Trophoblast cell (in vitro differentiated cells and primary cell): ENCODE data around the gene NRG2.
A peak's percentile ranks its signal among the peaks of the same experiment; 100 is the strongest.

Source experiments
- DNase-seq, 2 donors: peaks; one replicate each; pipeline ENCODE4 v3.0.0-alpha.2; 2016
- H2AFZ ChIP-seq: 2 replicates; pipeline ENCODE4 v1.6.1; 2013; ENCODE audit warnings: low read length, moderate library complexity, mild to moderate bottlenecking; ENCODE audit not compliant: insufficient read depth, poor library complexity
- H2AK5ac ChIP-seq: 2 replicates; pipeline ENCODE4 v1.6.1; 2013; ENCODE audit warnings: mild to moderate bottlenecking, low read length
- H2BK120ac ChIP-seq: 2 replicates; pipeline ENCODE4 v1.6.1; 2013; ENCODE audit warnings: low read length, mild to moderate bottlenecking, moderate library complexity; ENCODE audit not compliant: insufficient read depth, poor library complexity
- H2BK12ac ChIP-seq: 2 replicates; pipeline ENCODE4 v1.6.1; 2013; ENCODE audit warnings: mild to moderate bottlenecking, low read length, moderate library complexity
- H2BK5ac ChIP-seq: 2 replicates; pipeline ENCODE4 v1.6.1; 2013; ENCODE audit warnings: low read length, low read depth, moderate library complexity, mild to moderate bottlenecking; ENCODE audit not compliant: poor library complexity
- H3K14ac ChIP-seq: 2 replicates; pipeline ENCODE4 v1.6.1; 2013; ENCODE audit warnings: mild to moderate bottlenecking, low read length
- H3K18ac ChIP-seq: 2 replicates; pipeline ENCODE4 v1.6.1; 2013; ENCODE audit warnings: mild to moderate bottlenecking, low read length
- H3K23ac ChIP-seq: 2 replicates; pipeline ENCODE4 v1.6.1; 2013; ENCODE audit warnings: low read length
- H3K27ac ChIP-seq: 2 replicates; pipeline ENCODE4 v1.5.1; 2013; ENCODE audit warnings: low read depth, mild to moderate bottlenecking, inconsistent platforms, low read length, moderate library complexity
- H3K27me3 ChIP-seq: 2 replicates; pipeline ENCODE4 v1.6.1; 2013; ENCODE audit warnings: inconsistent platforms, mild to moderate bottlenecking, low read length, moderate library complexity; ENCODE audit not compliant: insufficient read depth
- H3K36me3 ChIP-seq, 2 experiments: 1 replicate in 1 of 2; 2 replicates in 1 of 2; pipeline ENCODE4 v1.6.1; 2013; ENCODE audit warnings: low read length in 2 of 2, mild to moderate bottlenecking in 2 of 2, moderate library complexity in 1 of 2; ENCODE audit not compliant: insufficient read depth in 2 of 2, control insufficient read depth in 1 of 2
- H3K4ac ChIP-seq: 2 replicates; pipeline ENCODE4 v1.6.1; 2013; ENCODE audit warnings: low read depth, mild to moderate bottlenecking, low read length, moderate library complexity
- H3K4me1 ChIP-seq, 2 experiments: 1 replicate in 1 of 2; 2 replicates in 1 of 2; pipeline ENCODE4 v1.6.1; 2013; ENCODE audit warnings: low read length in 2 of 2, mild to moderate bottlenecking in 2 of 2, moderate library complexity in 1 of 2; ENCODE audit not compliant: insufficient read depth in 2 of 2, control insufficient read depth in 1 of 2
- H3K4me2 ChIP-seq: 2 replicates; pipeline ENCODE4 v1.6.1; 2013; ENCODE audit warnings: inconsistent platforms, mild to moderate bottlenecking, low read length, moderate library complexity
- H3K4me3 ChIP-seq: 2 replicates; pipeline ENCODE4 v1.5.1; 2013; ENCODE audit warnings: mild to moderate bottlenecking, low read depth, low read length, inconsistent platforms
- H3K79me1 ChIP-seq: one replicate; pipeline ENCODE4 v1.6.1; 2013; ENCODE audit warnings: low read length
- H3K79me2 ChIP-seq: 2 replicates; pipeline ENCODE4 v1.6.1; 2013; ENCODE audit warnings: low read length, mild to moderate bottlenecking; ENCODE audit not compliant: control insufficient read depth, insufficient read depth, poor library complexity
- H3K9ac ChIP-seq: 2 replicates; pipeline ENCODE4 v1.6.1; 2013; ENCODE audit warnings: mild to moderate bottlenecking, low read length
- H3K9me3 ChIP-seq: 2 replicates; pipeline ENCODE4 v1.6.1; 2013; ENCODE audit warnings: low read depth, mild to moderate bottlenecking, control low read depth, inconsistent platforms, low read length; ENCODE audit not compliant: insufficient read depth
- H4K12ac ChIP-seq: 2 replicates; pipeline ENCODE4 v1.6.1; 2013; ENCODE audit warnings: low read depth, mild to moderate bottlenecking, low read length, moderate library complexity
- H4K8ac ChIP-seq: 2 replicates; pipeline ENCODE4 v1.6.1; 2013; ENCODE audit warnings: low read depth, mild to moderate bottlenecking, low read length, moderate library complexity
- H4K91ac ChIP-seq: one replicate; pipeline ENCODE4 v1.6.1; 2013; ENCODE audit warnings: low read depth, mild to moderate bottlenecking, low read length, moderate library complexity
- WGBS: extraction: QIAGEN DNeasy Blood & Tissue Kit; methylation state at CpG from one replicate; pipeline ENCODE4 v1.1.7; 2013; ENCODE audit warnings: missing lambda C conversion rate; ENCODE audit not compliant: insufficient read length, insufficient coverage; ENCODE audit errors: extremely low coverage; 5-methylcytosine and 5-hydroxymethylcytosine counted together

Gene NRG2

GRCh38 chr5:140041492-140042392, 1.4 kb downstream of the NRG2 start:
- Histone ChIP-seq H2BK120ac (no peak overlapping the region), H4K12ac (no peak overlapping the region), H3K27ac (no peak overlapping the region), H4K91ac (no peak overlapping the region), H2AFZ (no peak overlapping the region), H3K4me2 (no peak overlapping the region), H2BK12ac (no peak overlapping the region), H2AK5ac (no peak overlapping the region), H3K9ac (no peak overlapping the region), H3K79me2 (no peaks in the 10 kb centered on the region), H3K14ac (no peak overlapping the region), H3K23ac (no peak overlapping the region), H3K79me1 (no peaks in the 10 kb centered on the region), H2BK5ac (no peak overlapping the region), H3K4ac (no peak overlapping the region), H4K8ac (no peak overlapping the region), H3K4me1 (peaks cover 8 to 11% of the 10 kb centered on the region in 2 experiments), H3K27me3 (peaks cover 46% of the 10 kb centered on the region), H3K4me3 (peak overlapping the region; percentile 4), H3K18ac (no peak overlapping the region), H3K36me3 (no peaks in the 10 kb centered on the region), H3K9me3 (peaks cover 7% of the 10 kb centered on the region)
- peak; percentile 10 to 36 for DNase-seq
- no CpG with 5 or more reads among the region's 34 CpGs for whole genome bisulfite sequencing

GRCh38 chr5:140041099-140041491, 2.0 kb downstream of the NRG2 start:
- H3K36me3 ChIP-seq = no peaks in the 10 kb centered on the region
- no CpG with 5 or more reads among the region's 4 CpGs for WGBS

GRCh38 chr5:140040358-140040757, 2.7 kb downstream of the NRG2 start:
- Histone ChIP-seq H4K8ac (no peak overlapping the region), H3K4me3 (no peak overlapping the region), H3K9me3 (peaks cover 7% of the 10 kb centered on the region), H3K4ac (no peak overlapping the region), H2BK120ac (no peak overlapping the region), H3K18ac (no peak overlapping the region), H2AK5ac (no peak overlapping the region), H3K27ac (no peak overlapping the region), H3K9ac (no peak overlapping the region), H2BK5ac (no peak overlapping the region), H3K4me2 (no peak overlapping the region), H4K91ac (no peak overlapping the region), H3K79me1 (no peaks in the 10 kb centered on the region), H3K79me2 (no peaks in the 10 kb centered on the region), H2BK12ac (no peak overlapping the region), H3K23ac (no peak overlapping the region), H3K14ac (no peak overlapping the region), H2AFZ (no peak overlapping the region), H4K12ac (no peak overlapping the region), H3K4me1 (peaks cover 8 to 11% of the 10 kb centered on the region in 2 experiments), H3K36me3 (no peaks in the 10 kb centered on the region), H3K27me3 (peaks cover 46% of the 10 kb centered on the region)
- no peak for DNase-seq
- WGBS = no CpG with 5 or more reads among the region's 1 CpG

More at GRCh38 chr5:140041099-140041491, 2.0 kb downstream of the NRG2 start:
- Histone ChIP-seq H4K91ac (no peak overlapping the region), H2AFZ (no peak overlapping the region), H2BK12ac (no peak overlapping the region), H2BK5ac (no peak overlapping the region), H3K4me3 (no peak overlapping the region), H2BK120ac (no peak overlapping the region), H3K4ac (no peak overlapping the region), H3K79me1 (no peaks in the 10 kb centered on the region), H3K18ac (no peak overlapping the region), H4K12ac (no peak overlapping the region), H3K9ac (no peak overlapping the region), H3K14ac (no peak overlapping the region), H3K27me3 (peaks cover 46% of the 10 kb centered on the region), H3K23ac (no peak overlapping the region), H3K27ac (no peak overlapping the region), H3K4me1 (peaks cover 8 to 11% of the 10 kb centered on the region in 2 experiments), H2AK5ac (no peak overlapping the region), H3K9me3 (peaks cover 7% of the 10 kb centered on the region), H3K4me2 (no peak overlapping the region), H3K79me2 (no peaks in the 10 kb centered on the region), H4K8ac (no peak overlapping the region)
- no peak for DNase-seq

- no peak overlapping the region for H3K4me2 ChIP-seq
- no peak overlapping the region for H2AK5ac ChIP-seq
- H3K36me3 ChIP-seq = no peaks in the 10 kb centered on the region
- H2BK5ac ChIP-seq = no peak overlapping the region
- H4K91ac ChIP-seq = no peak overlapping the region
- DNase-seq = no peak
- H3K18ac ChIP-seq = no peak overlapping the region
- H4K12ac ChIP-seq = no peak overlapping the region
- no peak overlapping the region for H3K27ac ChIP-seq
- H3K4me1 ChIP-seq = peaks cover 8 to 11% of the 10 kb centered on the region in 2 experiments
- H3K79me1 ChIP-seq = no peaks in the 10 kb centered on the region
- no peak overlapping the region for H3K14ac ChIP-seq
- H3K9ac ChIP-seq = no peak overlapping the region
- H3K27me3 ChIP-seq = peaks cover 38% of the 10 kb centered on the region
- no peaks in the 10 kb centered on the region for H3K79me2 ChIP-seq
- no peak overlapping the region for H2AFZ ChIP-seq
- WGBS = no CpG with 5 or more reads among the region's 4 CpGs
- H3K23ac ChIP-seq = no peak overlapping the region
- no peak overlapping the region for H4K8ac ChIP-seq
- no peak overlapping the region for H2BK12ac ChIP-seq
- no peak overlapping the region for H3K4ac ChIP-seq
- H3K9me3 ChIP-seq = peaks cover 7% of the 10 kb centered on the region
- no peak overlapping the region for H3K4me3 ChIP-seq
- H2BK120ac ChIP-seq = no peak overlapping the region
These were observed 3.5 kb downstream of the NRG2 start for GRCh38 chr5:140039561-140039960.
